HG03460 (cell line): ENCODE measurements around the gene PTPA.
A peak's percentile ranks its signal among the peaks of the same experiment; 100 is the strongest.

Experiments
- ATAC-seq: cut with Tn5 transposase; IDR thresholded peaks from one replicate; pipeline ENCODE4 v1.9.1; 2021; ENCODE audit not compliant: unreplicated experiment

Gene PTPA

GRCh38 chr9:129136446-129137035, 25.3 kb downstream of the PTPA start:
- ATAC-seq, result no peak

GRCh38 chr9:129137292-129138143, 26.3 kb downstream of the PTPA start:
- no peak for ATAC-seq

GRCh38 chr9:129138144-129138462, 26.9 kb downstream of the PTPA start:
- no peak for ATAC-seq

- ATAC-seq, result no peak
Measured at GRCh38 chr9:129138476-129139232, 27.4 kb downstream of the PTPA start.

- ATAC-seq, result peak; percentile 25
Measured at GRCh38 chr9:129139233-129139992, 28.2 kb downstream of the PTPA start.

GRCh38 chr9:129139993-129140396, 28.8 kb downstream of the PTPA start:
- ATAC-seq, result peak; percentile 61

- ATAC-seq, result peak; percentile 8
Measured at GRCh38 chr9:129140397-129141065, 29.3 kb downstream of the PTPA start.

GRCh38 chr9:129141066-129142041, 30.1 kb downstream of the PTPA start:
- ATAC-seq, result peak; percentile 33

- ATAC-seq, result no peak
Measured at GRCh38 chr9:129142138-129142935, 31.1 kb downstream of the PTPA start.

GRCh38 chr9:129143031-129143927, 32.1 kb downstream of the PTPA start:
- no peak for ATAC-seq

GRCh38 chr9:129145316-129145715, 34.1 kb downstream of the PTPA start:
- ATAC-seq, result no peak

GRCh38 chr9:129145841-129146292, 34.7 kb downstream of the PTPA start:
- ATAC-seq, result no peak

GRCh38 chr9:129146441-129146941, 35.3 kb downstream of the PTPA start:
- no peak for ATAC-seq

GRCh38 chr9:129148463-129149204, 37.4 kb downstream of the PTPA start:
- ATAC-seq, result no peak

GRCh38 chr9:129149442-129149841, 38.2 kb downstream of the PTPA start:
- no peak for ATAC-seq

- ATAC-seq, result no peak
Measured at GRCh38 chr9:129150122-129150521, 38.9 kb downstream of the PTPA start.
